PC-3 (cell line): Measurements from ENCODE around the gene ANKRD23.

Experiments used
- EZH2 ChIP-seq: fragments of 300-600 bp; sonication (generic); IDR thresholded peaks from one replicate; pipeline ENCODE4 v1.6.1; 2017; ENCODE audit warnings: antibody characterized with exemption, mild to moderate bottlenecking, low read length; ENCODE audit not compliant: unreplicated experiment
- EZH2phosphoT487 ChIP-seq: fragments of 300-600 bp; sonication (generic); IDR thresholded peaks from 2 replicates; pipeline ENCODE4 v1.6.1; 2018; ENCODE audit warnings: mild to moderate bottlenecking, antibody characterized with exemption, low read length, borderline replicate concordance
- TF ChIP-seq, protein P1 (sequence below): fragments of 300-600 bp; sonication (generic); conservative IDR thresholded peaks from 2 replicates; pipeline ENCODE4 v1.5.1; 2017; ENCODE audit warnings: antibody characterized with exemption, low read depth, mild to moderate bottlenecking, low read length

DNA sequence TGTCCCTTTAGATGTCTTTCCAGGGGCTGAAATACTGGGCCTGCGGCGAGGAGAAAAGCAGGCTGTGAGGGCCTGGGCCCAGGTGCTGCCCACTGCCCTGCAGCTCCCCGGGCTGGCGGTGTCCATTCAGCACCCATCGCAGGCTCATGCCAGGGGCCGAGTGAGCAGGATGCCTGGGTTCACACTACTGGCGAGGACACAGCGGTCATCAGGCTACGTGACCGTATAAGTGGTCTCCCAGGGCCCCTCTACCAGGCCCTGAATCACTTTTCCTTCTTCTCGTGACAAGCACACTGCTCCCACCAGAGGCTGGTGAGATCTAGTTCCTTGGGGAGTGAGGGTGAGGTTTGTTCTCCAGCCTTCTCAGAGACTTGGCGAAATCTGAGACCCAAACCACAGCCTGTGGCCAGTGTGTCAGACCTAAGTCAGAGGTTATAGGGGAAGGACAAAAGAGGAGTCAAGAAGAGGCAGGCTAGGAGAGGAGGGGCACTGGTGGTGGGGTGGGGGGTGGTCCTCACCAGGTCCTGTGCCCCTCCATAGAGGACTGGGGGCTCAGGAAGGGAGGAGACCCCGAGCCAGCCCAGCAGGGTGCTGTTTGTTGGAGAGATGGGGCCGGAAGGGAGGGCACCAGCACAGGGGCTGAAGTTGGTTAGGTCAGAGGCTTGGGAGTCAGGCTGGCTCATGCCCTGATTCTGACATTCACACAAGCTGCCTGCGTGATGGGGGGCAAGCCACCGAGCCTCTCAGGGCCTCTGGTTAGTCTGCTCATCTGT lies 32.6 kb upstream of the ANKRD23 start:
- TF ChIP-seq, protein P1, sequence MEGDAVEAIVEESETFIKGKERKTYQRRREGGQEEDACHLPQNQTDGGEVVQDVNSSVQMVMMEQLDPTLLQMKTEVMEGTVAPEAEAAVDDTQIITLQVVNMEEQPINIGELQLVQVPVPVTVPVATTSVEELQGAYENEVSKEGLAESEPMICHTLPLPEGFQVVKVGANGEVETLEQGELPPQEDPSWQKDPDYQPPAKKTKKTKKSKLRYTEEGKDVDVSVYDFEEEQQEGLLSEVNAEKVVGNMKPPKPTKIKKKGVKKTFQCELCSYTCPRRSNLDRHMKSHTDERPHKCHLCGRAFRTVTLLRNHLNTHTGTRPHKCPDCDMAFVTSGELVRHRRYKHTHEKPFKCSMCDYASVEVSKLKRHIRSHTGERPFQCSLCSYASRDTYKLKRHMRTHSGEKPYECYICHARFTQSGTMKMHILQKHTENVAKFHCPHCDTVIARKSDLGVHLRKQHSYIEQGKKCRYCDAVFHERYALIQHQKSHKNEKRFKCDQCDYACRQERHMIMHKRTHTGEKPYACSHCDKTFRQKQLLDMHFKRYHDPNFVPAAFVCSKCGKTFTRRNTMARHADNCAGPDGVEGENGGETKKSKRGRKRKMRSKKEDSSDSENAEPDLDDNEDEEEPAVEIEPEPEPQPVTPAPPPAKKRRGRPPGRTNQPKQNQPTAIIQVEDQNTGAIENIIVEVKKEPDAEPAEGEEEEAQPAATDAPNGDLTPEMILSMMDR: no peak
- no peak for TF ChIP-seq EZH2
- no peak for TF ChIP-seq EZH2phosphoT487
